IPS-18c (cell line): ENCODE results near the gene GSC2.
A peak's percentile ranks its signal among the peaks of the same experiment; 100 is the strongest.

ENCODE experiments used
- H3K4me3 ChIP-seq: 2 replicates; pipeline ENCODE4 v1.7.0; 2013; ENCODE audit warnings: low read depth, mild to moderate bottlenecking, low read length, moderate library complexity; ENCODE audit not compliant: insufficient read depth
- H3K9me3 ChIP-seq: one replicate; pipeline ENCODE4 v1.6.1; 2013; ENCODE audit warnings: mild to moderate bottlenecking, low read length, moderate library complexity; ENCODE audit not compliant: control insufficient read depth, insufficient read depth

GSC2 gene, protein sequence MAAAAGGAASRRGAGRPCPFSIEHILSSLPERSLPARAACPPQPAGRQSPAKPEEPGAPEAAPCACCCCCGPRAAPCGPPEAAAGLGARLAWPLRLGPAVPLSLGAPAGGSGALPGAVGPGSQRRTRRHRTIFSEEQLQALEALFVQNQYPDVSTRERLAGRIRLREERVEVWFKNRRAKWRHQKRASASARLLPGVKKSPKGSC

DNA sequence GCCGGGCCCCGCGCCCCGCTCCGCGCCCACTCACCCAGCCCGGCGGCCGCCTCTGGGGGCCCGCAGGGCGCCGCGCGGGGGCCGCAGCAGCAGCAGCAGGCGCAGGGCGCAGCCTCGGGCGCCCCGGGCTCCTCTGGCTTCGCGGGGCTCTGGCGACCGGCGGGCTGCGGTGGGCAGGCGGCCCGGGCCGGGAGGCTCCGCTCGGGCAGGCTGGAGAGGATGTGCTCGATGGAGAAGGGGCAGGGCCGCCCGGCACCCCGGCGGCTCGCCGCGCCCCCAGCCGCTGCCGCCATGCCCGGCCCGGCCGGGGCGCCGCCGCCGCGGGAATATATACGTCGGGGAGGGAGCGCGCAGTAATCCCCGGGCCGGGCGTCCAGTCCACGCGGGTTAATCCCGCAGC is at the start of gene GSC2:
Gene GSC2, minus strand, starts transcription at position 302 of the 400 bp plus-strand sequence. Its CDS starts 9 bp downstream, at position 293.
- H3K4me3 ChIP-seq: peak within 1 kb of the TSS; percentile 58

DNA sequence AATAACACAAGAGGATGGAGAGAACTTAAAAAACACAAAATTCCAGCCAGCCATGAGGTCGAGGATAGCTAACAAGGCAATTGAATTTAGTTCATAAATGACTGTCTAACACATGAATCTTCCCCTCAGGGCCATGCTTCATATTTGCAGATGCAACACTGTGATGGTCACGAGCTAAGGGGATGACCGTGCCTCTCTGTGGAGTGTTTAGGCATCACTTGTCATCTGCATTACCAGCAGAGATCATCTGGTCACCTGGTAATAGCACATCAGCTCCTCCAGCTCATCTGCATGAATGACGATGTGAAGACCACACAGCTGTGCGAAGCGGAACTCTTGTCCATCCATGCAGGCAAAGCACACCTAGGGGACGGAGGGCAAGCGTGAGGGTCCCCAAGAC is 49.4 kb upstream of the GSC2 start:
- no peak overlapping the region for H3K4me3 ChIP-seq
- H3K9me3 ChIP-seq: no peaks in the 10 kb centered on the region

More for the DNA sequence above, at the start of gene GSC2:
- H3K9me3 ChIP-seq: peaks cover 7% of the 10 kb centered on the region

DNA sequence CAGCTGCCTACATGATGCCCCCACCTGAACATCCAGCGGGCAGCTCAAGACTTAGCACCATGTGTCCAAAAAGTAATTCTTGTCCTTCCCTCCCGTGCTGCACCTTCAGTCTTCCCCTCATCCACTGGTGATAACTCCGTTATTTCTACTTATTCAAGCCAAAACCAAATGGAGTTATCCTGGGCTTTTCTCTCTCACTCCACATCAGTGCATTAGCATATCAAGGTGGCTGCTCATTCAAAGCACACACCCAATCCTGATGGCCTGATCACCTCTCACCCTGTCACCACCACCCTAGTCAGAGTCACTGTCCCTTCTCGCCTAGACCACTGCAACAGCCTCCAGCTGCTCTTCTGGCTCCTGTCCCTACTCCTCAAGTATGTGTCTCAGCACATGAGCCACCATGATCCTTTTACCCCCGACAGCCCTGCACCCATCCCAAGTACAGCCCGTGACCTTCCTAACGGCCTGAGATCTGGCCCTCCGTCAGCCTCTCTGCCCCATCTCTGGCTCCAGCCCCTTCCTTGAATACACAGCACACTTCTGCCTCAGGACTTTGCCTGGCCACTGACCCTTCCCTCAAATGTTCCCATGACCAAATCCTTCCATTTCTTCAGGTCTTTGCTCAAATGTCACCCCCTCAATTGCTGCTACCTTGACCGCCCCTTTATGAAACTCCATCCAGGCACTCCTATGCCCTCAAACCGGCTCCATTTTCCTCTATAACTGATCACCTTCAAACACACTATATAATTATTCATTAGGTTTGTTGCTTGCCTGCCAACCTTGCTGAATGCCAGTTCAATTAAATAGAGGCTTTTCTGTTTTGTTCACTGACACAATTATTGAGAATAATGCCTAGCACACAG is 48.1 kb upstream of the GSC2 start:
- no peaks in the 10 kb centered on the region for H3K9me3 ChIP-seq
- H3K4me3 ChIP-seq: no peak overlapping the region

DNA sequence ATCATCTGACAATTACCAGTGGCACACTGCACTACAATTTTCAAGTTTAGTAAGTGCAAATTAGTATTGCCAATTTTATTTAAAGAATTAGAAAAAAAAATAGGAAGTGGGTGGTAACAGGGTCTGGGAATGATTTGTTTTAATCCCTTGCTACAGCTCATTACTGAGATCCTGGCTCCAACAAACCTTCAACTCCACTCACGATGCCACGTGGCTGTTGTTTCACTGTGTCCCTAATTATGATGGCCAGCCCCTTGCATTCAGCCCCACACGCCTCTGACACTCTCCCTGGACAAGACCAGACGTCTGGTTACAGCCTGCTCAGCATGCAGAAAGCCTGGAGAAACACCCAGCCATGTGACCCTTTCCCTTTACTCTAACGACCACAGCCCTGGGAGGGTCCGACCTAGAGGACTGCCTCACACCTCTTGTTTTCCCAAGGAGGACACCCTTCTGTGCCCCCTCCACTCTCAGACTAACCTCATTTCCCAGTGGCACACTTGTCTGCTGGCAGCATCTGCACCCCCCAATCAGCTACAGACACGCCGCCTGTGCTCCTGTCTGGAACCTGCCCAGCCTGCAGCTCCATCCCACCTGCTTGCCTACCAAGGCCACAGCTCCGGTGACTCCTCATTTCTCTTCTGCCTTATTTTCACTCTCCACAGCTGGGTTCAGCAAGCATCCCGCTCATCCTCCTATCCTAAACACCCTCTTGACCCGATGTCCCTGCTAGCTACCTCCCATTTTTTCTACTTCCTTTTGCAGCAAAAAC is 46.9 kb upstream of the GSC2 start:
- Histone ChIP-seq H3K4me3 (no peak overlapping the region), H3K9me3 (no peaks in the 10 kb centered on the region)

DNA sequence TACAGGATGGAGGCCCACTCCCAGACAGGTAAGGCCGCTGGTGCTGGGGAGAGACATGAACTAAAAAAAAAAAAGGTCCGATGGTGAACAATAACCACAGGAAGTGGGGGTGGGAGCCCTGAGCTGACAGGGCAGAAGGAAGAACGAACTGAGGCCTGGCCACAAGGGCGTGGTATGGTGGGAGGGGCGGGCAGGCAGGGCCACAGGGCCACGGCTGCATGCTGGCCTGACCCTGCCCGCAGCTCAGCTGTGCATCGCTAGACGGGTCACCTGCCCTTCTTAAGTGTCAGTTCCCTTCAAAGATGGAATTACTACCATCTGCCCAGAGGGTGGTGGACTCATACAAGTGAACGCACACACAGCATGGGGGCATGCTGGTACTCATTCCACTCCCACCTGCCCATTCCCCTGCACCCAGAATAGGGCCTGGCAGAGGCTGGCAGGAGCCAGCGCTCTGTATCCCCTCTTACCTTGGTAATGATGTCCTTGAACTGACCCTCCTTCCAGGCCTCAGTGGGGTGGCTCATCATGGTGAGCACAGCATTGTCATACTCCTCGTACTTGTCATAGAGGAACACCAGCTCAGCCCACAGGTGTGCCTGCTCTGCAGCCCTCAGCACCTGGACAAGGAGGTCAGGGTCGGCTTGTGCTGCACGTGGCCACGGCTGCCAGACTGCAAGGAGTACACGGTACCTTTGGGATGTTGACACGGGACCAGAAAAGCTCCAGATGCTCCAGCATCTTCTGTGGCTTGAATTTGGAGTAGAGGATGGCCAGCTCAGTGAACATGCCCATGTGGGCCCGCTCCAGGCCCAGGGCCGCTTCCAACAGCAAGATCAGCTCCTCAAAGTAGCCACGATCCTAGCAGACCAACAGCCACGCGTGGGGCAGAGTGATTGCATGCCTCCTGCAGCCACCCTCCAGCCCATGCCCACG is 46.0 kb upstream of the GSC2 start:
- H3K9me3 ChIP-seq: no peaks in the 10 kb centered on the region
- no peak overlapping the region for H3K4me3 ChIP-seq

DNA sequence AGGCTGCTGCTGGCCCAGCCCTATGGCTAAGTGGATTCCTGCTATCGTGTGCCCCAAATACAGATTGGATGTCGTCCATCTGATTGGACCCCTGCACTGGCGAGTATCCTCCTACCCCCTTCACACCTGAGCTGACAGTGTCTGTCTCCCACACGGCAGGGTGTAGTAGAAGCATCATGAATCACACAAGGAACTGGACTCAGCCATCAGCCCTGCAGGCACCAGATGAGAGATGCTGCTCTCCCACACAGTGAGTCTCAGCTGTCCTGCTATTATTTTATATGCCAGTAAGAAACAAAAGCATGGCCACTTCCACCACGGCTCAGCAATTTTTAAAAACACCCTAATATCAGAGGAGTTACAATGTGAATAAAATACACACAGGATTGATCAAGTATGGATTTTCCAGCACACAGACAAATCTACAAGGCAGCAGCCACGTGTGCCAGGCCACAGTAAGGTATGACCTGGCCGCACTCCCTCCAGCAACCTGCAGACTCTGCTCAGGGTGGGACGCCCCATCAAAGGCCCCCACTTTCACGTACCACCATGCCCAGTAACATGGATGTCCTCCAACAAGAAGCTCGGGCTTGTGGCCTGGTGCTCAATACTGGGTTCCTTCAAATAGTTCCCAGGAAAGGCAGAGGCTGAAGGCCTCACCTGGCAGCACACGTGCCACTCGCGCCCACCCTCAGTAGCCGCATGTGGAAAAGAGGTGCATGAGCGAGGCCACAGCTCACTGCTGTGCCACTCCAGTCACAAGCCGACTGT is 44.9 kb upstream of the GSC2 start:
- H3K4me3 ChIP-seq: no peak overlapping the region
- no peaks in the 10 kb centered on the region for H3K9me3 ChIP-seq

DNA sequence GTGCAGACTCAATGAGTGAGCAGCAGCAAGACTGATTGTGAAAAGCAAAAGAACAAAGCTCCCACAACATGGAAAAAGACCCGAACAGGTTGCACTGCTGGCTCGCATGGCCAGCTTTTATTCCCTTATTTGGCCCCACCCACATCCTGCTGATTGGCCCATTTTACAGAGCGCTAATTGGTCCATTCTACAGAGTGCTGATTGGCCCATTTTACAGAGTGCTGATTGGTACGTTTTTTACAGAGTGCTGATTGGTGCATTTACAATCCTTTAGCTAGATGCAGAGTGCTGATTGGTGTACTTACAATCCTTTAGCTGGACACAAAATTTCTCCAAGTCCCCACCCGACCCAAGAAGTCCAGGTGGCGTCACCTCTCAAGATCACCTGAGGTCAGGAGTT is 43.8 kb upstream of the GSC2 start:
- no peaks in the 10 kb centered on the region for H3K9me3 ChIP-seq
- no peak overlapping the region for H3K4me3 ChIP-seq

DNA sequence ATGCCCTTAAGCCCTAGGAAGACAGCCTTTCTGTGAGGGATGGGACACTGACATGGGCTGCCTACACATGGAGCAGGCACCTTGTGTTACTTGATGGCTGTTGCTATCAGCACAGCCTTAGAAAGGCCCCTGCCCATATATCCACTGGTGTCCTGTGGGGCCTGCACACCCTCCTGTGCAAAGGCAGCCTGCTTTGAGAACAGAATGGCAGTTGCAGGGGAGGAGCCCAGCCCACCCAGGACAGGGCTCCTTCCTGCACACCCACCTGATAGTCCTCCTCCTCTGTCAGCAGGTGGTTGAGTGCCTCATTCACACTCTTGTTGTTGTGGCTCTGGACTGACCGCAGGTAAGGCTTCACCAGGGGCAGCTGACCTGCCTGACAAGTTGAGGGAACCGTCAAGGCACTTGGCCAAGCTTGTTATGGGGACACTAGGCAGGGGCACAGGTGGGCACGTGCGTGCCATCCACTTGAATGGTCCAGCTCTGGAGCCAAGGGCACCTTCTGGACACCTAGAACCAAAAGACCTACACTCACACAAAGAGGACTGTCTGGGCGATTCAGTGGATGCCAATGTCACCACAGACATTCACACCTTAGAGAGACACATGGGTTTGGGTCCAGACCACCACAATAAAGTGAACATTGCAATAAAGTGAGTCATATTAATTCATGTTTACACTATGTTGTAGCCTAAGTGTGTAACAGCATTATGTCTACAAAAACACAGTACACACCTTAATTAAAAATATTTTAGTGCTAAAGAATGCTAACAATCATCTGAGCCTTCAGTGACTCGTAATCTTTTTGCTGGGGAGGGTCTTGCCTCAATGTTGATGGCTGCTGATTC is 37.8 kb upstream of the GSC2 start:
- H3K9me3 ChIP-seq: no peaks in the 10 kb centered on the region
- H3K4me3 ChIP-seq: no peak overlapping the region

DNA sequence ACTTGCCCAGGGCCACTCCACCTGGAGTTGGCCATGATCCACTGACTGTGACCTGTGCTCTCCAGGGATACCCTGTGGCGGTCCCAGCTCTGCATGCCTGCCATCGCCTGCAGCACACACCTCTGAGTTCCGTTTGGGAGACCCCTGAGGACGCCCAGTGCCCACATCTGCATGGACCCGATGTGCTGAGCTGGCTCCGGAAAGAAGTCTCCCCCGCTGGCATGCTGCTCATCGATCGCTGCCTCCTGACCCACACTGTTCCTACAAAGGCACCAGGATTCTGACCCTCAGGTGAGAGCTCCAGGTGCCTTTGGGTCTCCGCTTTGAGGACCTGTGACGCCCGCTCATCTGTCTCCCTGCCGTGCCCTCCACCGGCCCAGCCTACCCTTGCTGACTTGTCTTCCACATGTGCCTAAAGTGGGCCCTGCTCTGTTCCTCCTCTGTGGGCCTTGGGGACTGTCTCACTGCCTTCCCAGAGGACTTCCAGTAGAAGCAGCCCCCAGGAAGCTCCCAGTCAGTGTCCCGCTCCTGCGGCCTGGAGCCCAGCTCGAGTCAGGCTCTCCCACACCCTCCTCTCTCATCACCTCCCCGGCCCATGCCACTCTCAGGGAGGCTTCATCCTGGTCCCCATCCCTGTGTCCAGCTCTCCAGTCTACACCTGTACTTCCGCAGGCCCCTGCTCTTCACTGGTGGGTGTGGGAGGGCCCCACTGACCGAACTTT is 34.3 kb upstream of the GSC2 start:
- no peaks in the 10 kb centered on the region for H3K9me3 ChIP-seq

DNA sequence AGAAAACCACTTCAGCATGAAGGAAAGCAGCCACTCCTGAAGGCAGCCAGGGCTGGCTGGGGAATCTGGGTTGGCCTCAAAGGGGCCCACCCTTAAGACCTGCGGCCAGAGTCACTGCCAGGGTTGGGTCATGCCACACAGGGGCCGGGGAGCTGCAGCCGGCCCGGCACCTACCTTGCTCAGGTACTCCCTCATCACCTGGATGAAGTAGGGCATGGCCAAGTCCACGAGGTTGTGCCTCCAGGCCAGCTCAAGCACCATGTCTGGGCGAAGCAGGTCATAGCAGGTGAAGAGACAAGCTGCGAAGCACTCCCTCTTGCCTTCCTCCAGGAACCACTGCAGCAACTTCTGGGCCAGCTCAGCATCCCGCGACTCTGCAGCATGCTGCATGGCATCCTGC is 33.1 kb upstream of the GSC2 start:
- Histone ChIP-seq H3K4me3 (no peak overlapping the region), H3K9me3 (no peaks in the 10 kb centered on the region)

More for the DNA sequence above, 34.3 kb upstream of the GSC2 start:
- H3K4me3 ChIP-seq: no peak overlapping the region

DNA sequence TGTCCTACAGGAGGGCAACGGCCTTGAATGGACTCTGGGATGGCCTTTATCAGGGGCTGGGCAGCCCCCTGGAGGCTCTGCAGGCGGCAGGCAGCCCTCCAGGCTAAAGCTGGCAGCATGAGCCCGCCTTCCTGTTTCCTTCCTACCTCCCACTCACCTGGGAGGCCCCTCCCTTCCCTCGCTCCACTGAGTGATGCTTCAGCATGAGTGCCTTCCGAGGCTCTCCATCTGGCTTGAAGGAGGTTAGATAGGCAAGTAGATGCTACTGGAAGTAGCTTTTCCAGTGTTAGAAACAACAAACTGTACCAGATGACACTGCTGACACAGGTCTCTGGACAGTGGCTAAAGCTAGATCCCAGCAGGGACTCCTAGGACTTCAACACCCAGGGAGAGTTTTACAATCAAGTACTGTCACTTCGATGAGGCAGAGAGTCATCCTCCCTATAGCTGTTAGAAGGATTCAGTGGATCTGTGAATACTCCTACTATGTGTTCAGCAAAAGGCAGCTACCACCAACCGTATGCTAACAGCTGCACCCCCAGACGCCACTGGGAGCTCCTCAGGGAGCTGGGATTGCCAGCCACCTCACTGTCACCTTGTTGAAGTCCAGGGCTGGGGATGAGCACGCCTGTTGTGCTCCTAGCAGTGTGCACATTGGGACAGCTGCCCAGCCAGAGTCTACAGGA is 32.5 kb upstream of the GSC2 start:
- no peaks in the 10 kb centered on the region for H3K9me3 ChIP-seq
- H3K4me3 ChIP-seq: no peak overlapping the region

DNA sequence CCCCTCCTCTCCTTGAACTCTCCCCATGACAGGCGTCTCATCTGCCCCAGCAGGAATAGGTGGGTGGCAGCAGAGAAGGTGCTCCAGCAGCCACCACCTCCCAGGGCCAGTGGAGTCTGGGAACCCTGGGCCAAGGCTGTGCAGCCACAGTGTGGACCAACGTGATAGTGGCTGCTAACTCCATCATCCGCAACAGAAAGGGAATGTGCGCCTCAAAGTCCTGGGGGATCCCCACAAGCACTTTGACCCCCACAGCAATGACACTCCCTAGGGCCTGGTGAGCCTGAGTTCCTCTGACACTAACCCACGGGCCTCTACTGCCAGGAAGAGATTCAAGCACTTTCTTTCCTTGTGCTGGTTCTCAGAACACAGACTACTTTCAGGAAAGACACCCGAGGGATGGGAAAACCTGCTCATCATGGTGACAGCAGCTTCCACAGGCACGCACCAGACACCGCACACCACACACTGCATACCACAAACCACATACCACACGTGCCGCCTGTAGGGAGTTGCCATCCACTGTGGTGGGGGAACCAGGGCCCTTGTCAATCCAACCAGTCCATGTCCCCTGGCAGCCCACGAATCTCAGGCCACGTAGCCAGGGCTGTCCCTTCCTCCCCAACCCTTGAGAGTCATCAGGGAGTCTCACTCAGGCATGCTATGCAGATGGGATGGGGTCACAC is 31.8 kb upstream of the GSC2 start:
- Histone ChIP-seq H3K9me3 (no peaks in the 10 kb centered on the region), H3K4me3 (no peak overlapping the region)

DNA sequence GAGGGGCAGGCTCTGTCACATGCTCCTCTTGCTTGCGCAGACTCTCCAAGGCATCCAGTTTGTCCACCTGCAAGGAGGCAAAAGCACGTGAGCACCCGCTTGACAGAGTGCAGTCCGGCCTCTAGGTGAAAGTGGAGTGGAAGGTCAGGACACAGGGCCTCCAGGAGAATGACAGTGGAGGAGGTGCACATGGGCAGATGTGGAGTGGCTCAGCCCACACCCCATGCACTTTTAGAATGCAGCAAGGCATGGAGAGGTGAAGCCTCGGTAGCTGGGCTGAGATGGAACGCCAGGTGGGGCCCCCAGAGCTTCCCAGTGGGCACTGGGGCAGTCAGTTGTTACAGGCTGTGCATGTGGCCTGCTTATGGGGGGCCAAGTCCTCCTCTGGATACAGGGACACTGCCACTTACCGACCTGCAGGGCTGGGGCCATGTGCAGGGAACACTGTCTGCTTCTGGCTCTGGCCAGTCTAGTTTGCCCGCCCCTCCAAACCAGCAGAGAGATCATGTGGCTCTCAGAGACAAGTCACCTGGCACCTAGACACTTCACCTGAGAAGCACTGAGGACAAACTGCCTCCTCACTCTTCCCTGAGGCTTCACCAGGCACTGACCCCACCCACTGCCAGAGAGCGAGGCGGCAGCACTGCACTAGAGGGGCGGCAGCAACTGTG is 30.8 kb upstream of the GSC2 start:
- Histone ChIP-seq H3K4me3 (no peak overlapping the region), H3K9me3 (no peaks in the 10 kb centered on the region)
